SW480 (cell line): Measurements from ENCODE around the gene SCRT2.

ENCODE experiments used
- DNase-seq: peaks from one replicate; pipeline ENCODE4 v3.0.0-alpha.2; 2016; ENCODE audit warnings: low spot score

Gene SCRT2

GRCh38 chr20:672963-673602 is 2.5 kb downstream of the SCRT2 start:
- peak; percentile 39 for DNase-seq

- peak; percentile 95 for DNase-seq
Measured at GRCh38 chr20:671252-672030, 4.2 kb downstream of the SCRT2 start.

- no peak for DNase-seq
Measured at GRCh38 chr20:669573-669972, 6.0 kb downstream of the SCRT2 start.

- DNase-seq, result no peak
Measured at GRCh38 chr20:668638-669037, 7.0 kb downstream of the SCRT2 start.

- no peak for DNase-seq
Measured at GRCh38 chr20:668050-668449, 7.6 kb downstream of the SCRT2 start.

GRCh38 chr20:667351-668034 is 8.1 kb downstream of the SCRT2 start:
- DNase-seq, result peak; percentile 30

- no peak for DNase-seq
Measured at GRCh38 chr20:666877-667276, 8.7 kb downstream of the SCRT2 start.

GRCh38 chr20:665276-665675 is 10.3 kb downstream of the SCRT2 start:
- no peak for DNase-seq

GRCh38 chr20:664576-664975 is 11.0 kb downstream of the SCRT2 start:
- no peak for DNase-seq

- DNase-seq, result no peak
Measured at GRCh38 chr20:664151-664550, 11.5 kb downstream of the SCRT2 start.

- DNase-seq, result no peak
Measured at GRCh38 chr20:663315-664090, 12.1 kb downstream of the SCRT2 start.

- no peak for DNase-seq
Measured at GRCh38 chr20:662277-663192, 13.1 kb downstream of the SCRT2 start.

- no peak for DNase-seq
Measured at GRCh38 chr20:661474-662270, 13.9 kb downstream of the SCRT2 start.

- DNase-seq, result no peak
Measured at GRCh38 chr20:658731-659291, 16.8 kb downstream of the SCRT2 start.

- no peak for DNase-seq
Measured at GRCh38 chr20:658202-658601, 17.4 kb downstream of the SCRT2 start.

GRCh38 chr20:655726-656624 is 19.6 kb downstream of the SCRT2 start:
- no peak for DNase-seq

GRCh38 chr20:654417-654750 is 21.2 kb downstream of the SCRT2 start:
- DNase-seq, result no peak

- no peak for DNase-seq
Measured at GRCh38 chr20:653590-654416, 21.8 kb downstream of the SCRT2 start.
